Esophagus muscularis mucosa (tissue), 4 donors: ENCODE measurements around the gene SMPD3. TPM values are rescaled to one million over a fixed set of nuclear protein-coding genes. Genes with fewer than 3 reads are reported as not detected.

Source experiments
- DNase-seq: peaks from one replicate; pipeline ENCODE4 v3.0.0-alpha.2; 2017; ENCODE audit errors: extremely low spot score
- H3K27ac ChIP-seq, 4 donors: fragments of 200-600 bp; sonication (generic); replicated peaks in 1 of 4; 1 replicate in 3 of 4; 2 replicates in 1 of 4; pipeline ENCODE4 v1.5.1; 2016 to 2019; ENCODE audit warnings: mild to moderate bottlenecking in 1 of 4
- H3K27me3 ChIP-seq, 4 donors: fragments of 200-600 bp; sonication (generic); one replicate each; pipeline versions ENCODE4 v1.5.1 to v1.6.0; 2016 to 2019
- H3K36me3 ChIP-seq, 4 donors: fragments of 200-600 bp; sonication (generic); one replicate each; pipeline ENCODE4 v1.5.1; 2016 to 2019
- H3K4me1 ChIP-seq, 4 donors: fragments of 200-600 bp; sonication (generic); one replicate each; pipeline ENCODE4 v1.5.1; 2016 to 2019
- H3K4me3 ChIP-seq, 4 donors: fragments of 200-600 bp; sonication (generic); 1 replicate in 2 of 4; 2 replicates in 2 of 4; pipeline ENCODE4 v1.5.1; 2016 to 2019; ENCODE audit warnings: mild to moderate bottlenecking in 4 of 4, moderate library complexity in 1 of 4
- H3K9me3 ChIP-seq, 4 donors: fragments of 200-600 bp; sonication (generic); 1 replicate in 3 of 4; 2 replicates in 1 of 4; pipeline ENCODE4 v1.5.1; 2016 to 2019
- CTCF ChIP-seq, 3 experiments: fragments of 200-600 bp in 2 of 3; fragments of 450-650 bp in 1 of 3; sonication (generic) in 2 of 3; IDR thresholded peaks; one replicate each; pipeline ENCODE4 v1.5.1; 2017 to 2019; ENCODE audit warnings: antibody characterized with exemption in 3 of 3, mild to moderate bottlenecking in 2 of 3, moderate library complexity in 1 of 3
- EP300 ChIP-seq: sonication (generic); formaldehyde crosslinking; IDR thresholded peaks from one replicate; pipeline ENCODE4 v1.6.1; 2017; ENCODE audit warnings: antibody characterized with exemption
- POLR2A ChIP-seq: fragments of 450-650 bp; IDR thresholded peaks from one replicate; pipeline ENCODE4 v1.6.1; 2017; ENCODE audit warnings: antibody characterized with exemption, moderate library complexity, mild to moderate bottlenecking, low read depth
- POLR2AphosphoS5 ChIP-seq, 2 donors: sonication (generic); formaldehyde crosslinking; IDR thresholded peaks; one replicate each; pipeline ENCODE4 v1.6.1; 2017; ENCODE audit warnings: antibody characterized with exemption in 2 of 2
- WGBS: methylation state at CpG from one replicate; pipeline ENCODE4 v1.1.5; 2018; 5-methylcytosine and 5-hydroxymethylcytosine counted together
- intact Hi-C: fragments of 100-400 bp; cut with DNase I; formaldehyde crosslinking; loops from one replicate; pipeline ENCODE4 v1.15.1; 2023
- total RNA-seq, 4 donors: library from RNA; depleted of rRNA; stranded (reverse); fragments of >200 nt; gene quantifications; one replicate each; pipeline versions ENCODE4 v1.1.0 to v1.2.1, GENCODE V29; 2016

SMPD3 gene
- total RNA-seq, 4 donors from 2014 or later: 0.32 to 0.92 (median 0.54) TPM

- Histone ChIP-seq H3K36me3 (peaks cover 44 to 92% (median 80%) of the 10 kb centered on the region in 4 donors), H3K9me3 (no peaks in the 10 kb centered on the region), H3K27ac (no peak overlapping the region), H3K4me3 (no peak overlapping the region), H3K27me3 (no peaks in the 10 kb centered on the region), H3K4me1 (no peaks in the 10 kb centered on the region)
- intact Hi-C loops: no loop called here
- 90% methylated on average over 13 of the region's 13 CpGs for WGBS
- no peak for DNase-seq
- TF ChIP-seq POLR2AphosphoS5 (IDR thresholded peaks at IDR 0.05) (no peak), EP300 (no peak), CTCF (IDR thresholded peaks at IDR 0.05) (no peak), POLR2A (no peak)
These were observed 109.1 kb downstream of the SMPD3 start for GRCh38 chr16:68339214-68339613.

- no peaks in the 10 kb centered on the region for H3K27me3 ChIP-seq
- no peaks in the 10 kb centered on the region for H3K9me3 ChIP-seq
- DNase-seq: no peak
- H3K36me3 ChIP-seq: peaks cover 44 to 90% (median 76%) of the 10 kb centered on the region in 4 donors
- no peak for TF ChIP-seq EP300
- intact Hi-C loops: no loop called here
- peaks cover 0 to 2% (median 0%) of the 10 kb centered on the region in 4 donors for H3K4me1 ChIP-seq
- WGBS: 94% methylated on average over 16 of the region's 16 CpGs
- no peak overlapping the region for H3K4me3 ChIP-seq
- H3K27ac ChIP-seq: no peak overlapping the region
These were observed 109.8 kb downstream of the SMPD3 start for GRCh38 chr16:68338326-68339119.

GRCh38 chr16:68335175-68335574 lies 113.1 kb downstream of the SMPD3 start:
- Histone ChIP-seq H3K36me3 (peaks cover 25 to 70% (median 54%) of the 10 kb centered on the region in 4 donors), H3K27ac (peak overlapping the region in 1 of 4 donors; percentile 5), H3K9me3 (no peaks in the 10 kb centered on the region), H3K4me1 (peaks cover 6 to 20% (median 14%) of the 10 kb centered on the region in 4 donors), H3K27me3 (no peaks in the 10 kb centered on the region), H3K4me3 (no peak overlapping the region)
- TF ChIP-seq POLR2A: no peak
- no peak for TF ChIP-seq CTCF (IDR thresholded peaks at IDR 0.05)
- no peak for TF ChIP-seq POLR2AphosphoS5 (IDR thresholded peaks at IDR 0.05)
- no peak for TF ChIP-seq EP300
- intact Hi-C loops: no loop called here
- no peak for DNase-seq
- WGBS: 83% methylated on average over 5 of the region's 5 CpGs

GRCh38 chr16:68332411-68333121 lies 115.7 kb downstream of the SMPD3 start:
- Histone ChIP-seq H3K4me3 (no peak overlapping the region), H3K9me3 (no peaks in the 10 kb centered on the region), H3K27me3 (no peaks in the 10 kb centered on the region), H3K27ac (peak overlapping the region; percentile 13 to 52 (median 27)), H3K36me3 (peaks cover 4 to 56% (median 31%) of the 10 kb centered on the region in 4 donors), H3K4me1 (peaks cover 10 to 20% (median 16%) of the 10 kb centered on the region in 4 donors)
- TF ChIP-seq POLR2A (no peak), CTCF (IDR thresholded peaks at IDR 0.05) (no peak), EP300 (no peak)
- intact Hi-C loops: no loop called here
- 52% methylated on average over 7 of the region's 7 CpGs for WGBS
- DNase-seq: no peak

GRCh38 chr16:68331879-68332410 lies 116.4 kb downstream of the SMPD3 start:
- Histone ChIP-seq H3K27me3 (no peaks in the 10 kb centered on the region), H3K4me1 (peaks cover 10 to 20% (median 16%) of the 10 kb centered on the region in 4 donors), H3K36me3 (peaks cover 0 to 51% (median 28%) of the 10 kb centered on the region in 4 donors), H3K4me3 (no peak overlapping the region), H3K27ac (peak overlapping the region; percentile 13 to 52 (median 28)), H3K9me3 (no peaks in the 10 kb centered on the region)
- DNase-seq: no peak
- TF ChIP-seq CTCF (IDR thresholded peaks at IDR 0.05): no peak
- TF ChIP-seq POLR2AphosphoS5 (IDR thresholded peaks at IDR 0.05): no peak
- no peak for TF ChIP-seq POLR2A
- TF ChIP-seq EP300: no peak
- WGBS: 27% methylated on average over 4 of the region's 4 CpGs
- intact Hi-C loops: no loop called here
